Endothelial cell of umbilical vein (primary cell): ENCODE results near the gene RPH3AL.

Experiments
- TF ChIP-seq, protein P1 (sequence below): IDR thresholded peaks from 2 replicates; pipeline ENCODE4 v1.6.1; 2011; ENCODE audit not compliant: insufficient read depth, insufficient read length
- TF ChIP-seq, protein P2 (sequence below), 2 donors: IDR thresholded peaks; 1 replicate in 1 of 2; 2 replicates in 1 of 2; pipeline ENCODE4 v1.5.1; 2011; ENCODE audit warnings: low read length in 2 of 2, mild to moderate bottlenecking in 2 of 2, moderate library complexity in 2 of 2, control low read depth in 1 of 2, inconsistent platforms in 1 of 2, low read depth in 1 of 2; ENCODE audit not compliant: insufficient read depth in 1 of 2; ENCODE audit errors: extremely low read depth in 1 of 2

DNA sequence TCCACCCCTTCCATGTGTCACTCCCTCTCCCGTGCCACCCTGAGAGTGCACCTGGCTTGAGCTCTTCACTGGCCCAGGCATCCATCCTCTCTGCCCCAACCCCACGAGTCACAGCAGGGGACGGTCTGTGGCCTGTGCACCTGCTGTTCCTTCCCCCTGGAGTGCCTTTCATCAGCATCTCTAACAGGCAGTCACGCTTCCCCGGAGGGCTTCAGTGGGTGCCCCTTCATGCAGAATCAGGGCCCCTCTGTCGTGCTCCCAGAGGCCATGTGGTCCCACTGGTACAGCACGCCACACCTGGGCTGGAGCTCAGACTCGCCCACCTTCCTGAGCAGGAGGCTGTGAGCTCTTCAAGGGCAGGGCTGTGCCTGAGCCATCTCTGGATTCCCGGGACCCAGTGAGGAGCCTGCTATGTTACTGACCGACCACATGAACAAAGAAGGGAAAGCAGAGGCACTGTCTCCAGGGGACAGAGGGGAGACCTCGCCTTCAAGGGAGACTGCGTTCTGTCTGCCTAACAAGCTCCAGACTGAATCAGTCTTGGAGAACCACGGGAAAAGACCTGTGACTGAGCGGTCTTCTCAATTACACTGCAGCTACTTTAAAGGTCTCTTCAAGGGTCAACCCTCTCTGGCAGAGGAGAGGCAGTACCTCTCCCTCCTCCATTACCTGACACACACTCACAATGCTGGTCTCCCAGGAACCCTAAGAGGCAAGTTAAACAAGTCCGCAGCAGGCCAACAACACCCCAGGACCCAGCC lies 92.4 kb downstream of the RPH3AL start:
- TF ChIP-seq, protein P1, sequence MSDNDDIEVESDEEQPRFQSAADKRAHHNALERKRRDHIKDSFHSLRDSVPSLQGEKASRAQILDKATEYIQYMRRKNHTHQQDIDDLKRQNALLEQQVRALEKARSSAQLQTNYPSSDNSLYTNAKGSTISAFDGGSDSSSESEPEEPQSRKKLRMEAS: no peak
- TF ChIP-seq, protein P2, sequence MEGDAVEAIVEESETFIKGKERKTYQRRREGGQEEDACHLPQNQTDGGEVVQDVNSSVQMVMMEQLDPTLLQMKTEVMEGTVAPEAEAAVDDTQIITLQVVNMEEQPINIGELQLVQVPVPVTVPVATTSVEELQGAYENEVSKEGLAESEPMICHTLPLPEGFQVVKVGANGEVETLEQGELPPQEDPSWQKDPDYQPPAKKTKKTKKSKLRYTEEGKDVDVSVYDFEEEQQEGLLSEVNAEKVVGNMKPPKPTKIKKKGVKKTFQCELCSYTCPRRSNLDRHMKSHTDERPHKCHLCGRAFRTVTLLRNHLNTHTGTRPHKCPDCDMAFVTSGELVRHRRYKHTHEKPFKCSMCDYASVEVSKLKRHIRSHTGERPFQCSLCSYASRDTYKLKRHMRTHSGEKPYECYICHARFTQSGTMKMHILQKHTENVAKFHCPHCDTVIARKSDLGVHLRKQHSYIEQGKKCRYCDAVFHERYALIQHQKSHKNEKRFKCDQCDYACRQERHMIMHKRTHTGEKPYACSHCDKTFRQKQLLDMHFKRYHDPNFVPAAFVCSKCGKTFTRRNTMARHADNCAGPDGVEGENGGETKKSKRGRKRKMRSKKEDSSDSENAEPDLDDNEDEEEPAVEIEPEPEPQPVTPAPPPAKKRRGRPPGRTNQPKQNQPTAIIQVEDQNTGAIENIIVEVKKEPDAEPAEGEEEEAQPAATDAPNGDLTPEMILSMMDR (IDR thresholded peaks at IDR 0.05; ENCODE audit: extremely low read depth in 1 of 2, insufficient read depth in 1 of 2, low read depth in 1 of 2, low read length in 2 of 2): no peak
